ENCODE results near the gene TMEM219.

TMEM219 gene

DNA sequence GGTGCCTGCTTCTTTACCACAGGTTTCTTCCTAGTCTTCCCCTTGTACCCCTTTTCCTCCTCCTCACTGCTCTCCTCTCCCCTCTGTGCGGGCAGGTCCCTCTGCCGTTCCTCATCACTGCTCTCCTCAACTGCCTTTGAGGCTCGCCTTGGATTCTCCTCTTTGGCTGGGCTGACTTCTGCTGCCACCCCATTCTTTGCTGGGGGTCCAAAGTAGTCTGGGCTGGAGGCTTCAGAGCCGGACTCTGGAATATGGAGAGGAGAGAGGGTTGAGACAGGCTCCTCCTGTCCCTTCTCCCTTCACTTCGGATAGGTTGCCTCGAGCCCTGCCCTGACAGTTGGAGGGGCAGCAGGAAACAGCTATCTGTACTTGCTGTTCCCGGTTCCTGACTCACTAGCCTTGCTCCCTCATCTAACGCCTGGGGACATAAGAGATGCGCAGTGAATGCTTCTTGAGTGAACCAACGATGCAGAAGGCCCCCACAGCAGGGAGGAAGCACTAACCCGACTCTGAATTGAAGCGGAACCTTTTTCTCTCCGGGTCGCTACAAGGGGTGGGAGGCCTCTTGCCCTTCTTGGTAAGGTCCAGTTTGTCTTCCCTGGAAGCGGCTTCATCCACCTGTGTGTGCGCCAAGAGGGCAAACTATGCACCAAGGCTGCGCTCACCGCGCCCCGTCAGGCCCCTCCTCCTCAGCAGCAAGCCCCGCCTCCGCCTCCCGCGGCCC lies 32.9 kb downstream of the TMEM219 start:
- peak; percentile 55 for DNase-seq (ENCODE audit: extremely low read depth in 1 of 2, low read depth in 1 of 2)

DNA sequence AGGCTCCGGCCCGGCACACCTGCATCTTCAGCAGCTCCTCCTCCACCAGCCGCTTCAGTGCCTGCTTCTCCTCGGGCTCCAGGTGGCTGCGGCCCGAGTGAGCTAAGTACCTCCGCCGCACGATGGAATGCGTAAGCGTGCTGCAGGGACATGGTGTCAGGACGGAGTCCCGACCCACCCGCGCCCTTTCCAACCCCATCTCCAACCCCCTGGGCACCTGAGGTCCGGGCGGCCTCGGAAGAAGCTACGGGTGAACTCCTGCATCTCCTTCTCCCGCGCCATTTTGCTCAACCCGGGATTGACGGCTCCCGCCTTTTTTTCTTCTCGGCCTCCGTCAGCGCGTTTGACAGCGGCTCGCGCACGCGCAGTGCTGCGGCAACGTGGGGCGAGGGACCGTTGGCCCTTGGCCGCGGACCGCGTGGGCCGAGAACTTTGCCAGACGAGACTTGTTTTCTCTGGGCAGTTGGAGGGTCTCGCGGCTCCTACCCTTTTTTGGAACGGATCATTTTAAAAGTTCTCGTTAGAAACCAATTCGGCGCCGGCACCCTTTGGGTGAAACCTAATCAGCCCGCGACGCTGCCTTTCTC lies 33.5 kb downstream of the TMEM219 start, which contains the start of gene HIRIP3:
Gene HIRIP3, minus strand, starts transcription at position 294 of the 587 bp plus-strand sequence. Its CDS starts 12 bp downstream, at position 282.
- DNase-seq (ENCODE audit: extremely low read depth in 1 of 2, low read depth in 1 of 2): peak; percentile 73 to 81

DNA sequence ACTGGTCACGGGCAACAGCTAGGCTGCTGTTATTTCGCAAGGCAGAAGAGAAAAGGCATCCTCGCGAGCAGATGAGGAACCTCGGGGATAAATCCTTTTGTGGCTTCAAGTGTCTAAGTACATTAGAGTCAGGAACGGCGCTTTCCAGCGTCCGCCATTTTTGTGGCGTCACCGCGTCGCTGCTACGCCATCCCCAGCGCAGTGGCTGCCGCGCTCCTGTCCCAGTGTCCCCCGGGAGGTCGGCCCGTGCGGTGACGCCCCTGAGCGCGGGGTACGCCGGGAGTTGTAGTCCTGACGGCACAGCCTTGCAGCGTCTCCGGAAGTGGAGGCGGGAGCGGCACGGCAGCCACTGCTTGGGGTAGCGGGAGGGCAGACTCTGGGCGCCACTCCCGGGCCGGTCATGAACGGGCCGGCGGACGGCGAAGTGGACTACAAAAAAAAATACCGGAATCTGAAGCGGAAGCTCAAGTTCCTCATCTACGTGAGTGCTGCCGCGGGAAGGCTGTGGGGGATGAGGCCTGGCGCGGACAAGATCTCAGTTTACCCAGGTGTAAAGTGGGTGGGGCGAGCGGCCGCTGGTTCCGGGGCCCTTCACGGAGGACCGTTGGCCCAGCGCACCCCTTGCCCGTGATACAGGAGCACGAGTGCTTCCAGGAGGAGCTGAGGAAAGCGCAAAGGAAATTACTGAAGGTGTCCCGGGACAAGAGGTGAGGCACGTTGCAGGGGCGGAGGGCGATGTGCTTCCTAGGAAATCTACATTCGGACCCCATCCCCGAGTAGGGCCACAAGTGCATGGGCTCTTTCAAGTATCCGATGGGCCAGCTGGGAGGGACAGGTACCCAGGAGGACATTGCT lies 34.3 kb downstream of the TMEM219 start, which contains the start of gene INO80E:
Gene INO80E, plus strand, starts transcription at position 331 of the 855 bp plus-strand sequence. Its CDS starts 70 bp downstream, at position 401.
- DNase-seq (ENCODE audit: extremely low read depth in 1 of 2, low read depth in 1 of 2): peak; percentile 99

DNA sequence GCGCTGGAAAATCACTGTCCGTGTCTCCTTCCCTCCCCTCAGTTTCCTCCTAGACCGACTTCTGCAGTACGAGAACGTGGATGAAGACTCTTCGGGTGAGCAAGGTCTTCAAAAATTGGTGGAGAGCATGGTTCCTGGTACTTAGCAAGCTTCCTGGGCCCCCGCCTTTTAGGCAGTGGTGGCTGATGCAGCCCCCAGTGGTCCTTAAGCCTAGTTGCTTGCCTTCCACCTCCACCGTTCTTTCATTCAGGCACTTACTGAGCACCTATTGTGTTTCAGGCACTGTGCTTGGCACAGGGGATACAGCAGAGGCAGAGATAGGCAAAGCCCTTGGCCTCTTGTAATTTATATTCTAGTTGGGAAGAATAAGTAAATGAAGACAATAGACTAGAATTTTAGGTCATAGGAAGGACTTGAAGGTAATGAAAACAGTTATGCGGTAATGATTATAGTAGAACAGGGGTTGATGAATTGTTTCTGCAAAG lies 34.9 kb downstream of the TMEM219 start:
- DNase-seq (ENCODE audit: extremely low read depth in 1 of 2, low read depth in 1 of 2): no peak

DNA sequence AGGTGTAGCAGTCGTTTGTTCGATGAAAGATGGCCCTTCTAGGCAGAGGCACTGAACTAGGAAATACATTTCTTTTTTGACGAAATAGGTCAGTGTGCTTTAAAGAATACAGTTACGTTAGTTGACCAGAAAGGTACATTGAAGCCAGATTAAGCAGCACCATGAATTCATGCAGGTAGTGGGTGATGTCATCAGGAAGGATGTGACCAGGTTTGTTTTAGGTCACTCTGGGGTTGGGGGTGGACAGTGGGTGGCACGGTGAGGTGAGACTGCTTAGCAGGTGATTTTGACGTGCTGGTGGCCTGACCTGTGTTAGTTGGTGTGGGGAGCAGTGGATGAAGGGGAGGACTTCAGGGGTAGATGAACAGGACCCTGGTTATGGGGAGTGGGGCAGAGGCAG lies 37.7 kb downstream of the TMEM219 start:
- no peak for DNase-seq (ENCODE audit: extremely low read depth in 1 of 2, low read depth in 1 of 2)

DNA sequence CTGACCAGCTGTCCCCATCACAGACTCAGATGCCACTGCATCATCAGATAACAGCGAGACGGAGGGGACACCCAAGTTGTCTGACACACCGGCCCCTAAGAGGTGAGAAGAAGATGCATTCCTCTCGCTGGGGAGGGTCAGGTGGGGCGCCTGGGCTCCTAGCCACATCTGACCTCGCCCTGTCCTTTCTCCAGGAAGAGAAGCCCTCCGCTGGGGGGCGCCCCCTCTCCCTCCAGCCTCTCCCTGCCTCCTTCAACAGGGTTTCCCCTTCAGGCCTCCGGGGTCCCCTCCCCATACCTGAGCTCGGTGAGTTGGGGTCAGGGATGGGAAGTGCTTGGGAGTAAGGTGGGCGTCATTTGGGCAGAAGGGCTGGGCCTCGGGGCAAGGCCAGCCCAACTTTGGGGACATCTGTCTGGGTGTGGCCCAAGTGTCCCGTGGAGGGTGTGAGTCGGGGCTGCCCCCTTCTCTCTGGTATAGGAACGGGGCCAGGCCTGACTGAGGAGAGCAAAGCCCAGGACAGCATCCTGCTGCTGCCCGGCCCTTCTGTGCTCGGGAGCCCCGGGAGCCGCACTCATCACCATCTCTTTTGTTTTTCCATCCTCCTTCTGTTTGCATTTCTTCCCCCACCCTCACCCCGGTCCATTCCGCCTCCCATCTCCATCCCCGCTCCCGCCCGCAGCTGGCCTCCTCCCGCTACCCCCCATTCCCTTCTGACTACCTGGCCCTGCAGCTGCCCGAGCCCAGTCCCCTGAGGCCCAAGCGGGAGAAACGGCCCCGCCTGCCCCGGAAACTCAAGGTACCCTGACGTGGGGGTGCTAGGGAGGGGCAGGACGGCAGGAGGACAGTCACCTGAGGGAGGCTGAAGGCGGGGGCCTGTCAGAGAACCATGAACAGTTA lies 39.1 kb downstream of the TMEM219 start:
- no peak for DNase-seq (ENCODE audit: extremely low read depth in 1 of 2, low read depth in 1 of 2)

DNA sequence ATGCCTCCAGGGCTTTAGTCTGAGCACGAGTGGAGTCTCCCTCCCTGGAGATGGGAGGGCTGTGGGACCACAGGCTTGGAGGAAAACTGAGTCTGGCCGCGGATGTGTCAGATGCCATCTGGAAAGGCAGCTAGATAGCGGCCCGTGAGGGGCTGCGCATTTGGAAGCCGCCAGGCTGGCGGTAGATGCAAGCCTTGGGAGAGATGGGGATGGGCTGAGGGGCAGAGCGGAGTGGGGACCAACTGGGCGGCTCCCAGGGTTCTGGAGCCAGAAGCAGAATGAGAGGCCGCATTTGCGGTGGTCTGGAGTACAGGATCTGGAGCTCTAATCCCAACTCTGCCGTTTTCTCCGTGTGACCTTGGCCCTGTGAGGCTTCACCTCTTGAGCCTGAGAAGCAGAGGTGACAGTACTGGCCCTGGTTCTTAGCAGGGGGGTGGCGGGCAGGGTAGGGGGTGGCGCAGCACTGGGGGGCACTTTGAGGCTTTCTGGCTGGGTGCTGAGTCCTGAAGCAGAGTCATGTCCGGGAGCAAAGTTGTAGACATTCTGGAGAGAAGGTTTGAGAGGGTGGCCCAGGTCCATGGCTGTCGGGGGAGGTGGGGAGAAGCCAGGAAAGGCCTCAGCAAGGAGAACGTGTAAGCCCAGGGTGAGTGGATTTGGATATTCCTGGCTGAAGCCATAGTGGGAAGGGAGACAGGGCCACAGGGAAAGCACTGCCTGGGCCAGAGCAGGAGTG lies 40.9 kb downstream of the TMEM219 start:
- DNase-seq (ENCODE audit: extremely low read depth in 1 of 2, low read depth in 1 of 2): no peak

DNA sequence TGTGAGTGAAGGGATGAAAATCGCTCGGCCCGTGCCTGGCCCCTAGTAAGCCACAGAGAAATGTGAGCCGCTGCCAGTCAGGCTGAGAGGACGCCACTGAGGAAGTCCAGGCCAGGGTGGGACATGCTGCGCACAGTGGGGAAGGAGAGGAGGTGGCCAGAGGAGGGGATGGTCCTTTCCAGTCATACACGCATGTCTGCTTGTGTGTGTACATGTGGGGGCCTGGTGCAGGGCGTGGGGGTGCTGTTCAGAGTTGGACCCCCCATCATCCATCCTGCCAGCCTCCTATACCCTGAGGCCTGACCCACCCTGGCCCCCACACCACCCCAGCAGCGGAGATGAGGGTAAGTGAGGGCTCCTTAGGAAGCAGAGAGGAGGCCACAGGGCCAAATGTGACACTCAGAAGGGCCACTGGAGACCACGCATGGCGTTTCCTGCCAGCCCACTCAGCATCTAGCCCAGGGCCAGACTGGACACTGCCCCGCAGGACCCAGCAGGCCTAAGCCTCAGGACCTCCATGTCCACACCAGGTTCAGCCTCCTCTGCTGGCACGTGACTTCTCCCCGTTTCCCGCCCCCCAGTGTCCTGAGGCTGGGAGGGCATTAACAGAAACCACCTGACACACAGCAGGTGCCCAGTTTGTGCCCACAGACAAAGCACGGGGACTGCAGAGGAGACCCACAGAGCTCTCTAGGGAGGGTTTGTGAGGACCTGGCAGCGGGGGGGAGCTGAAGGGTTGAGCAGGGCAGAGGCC lies 42.0 kb downstream of the TMEM219 start:
- DNase-seq (ENCODE audit: extremely low read depth in 1 of 2, low read depth in 1 of 2): no peak

DNA sequence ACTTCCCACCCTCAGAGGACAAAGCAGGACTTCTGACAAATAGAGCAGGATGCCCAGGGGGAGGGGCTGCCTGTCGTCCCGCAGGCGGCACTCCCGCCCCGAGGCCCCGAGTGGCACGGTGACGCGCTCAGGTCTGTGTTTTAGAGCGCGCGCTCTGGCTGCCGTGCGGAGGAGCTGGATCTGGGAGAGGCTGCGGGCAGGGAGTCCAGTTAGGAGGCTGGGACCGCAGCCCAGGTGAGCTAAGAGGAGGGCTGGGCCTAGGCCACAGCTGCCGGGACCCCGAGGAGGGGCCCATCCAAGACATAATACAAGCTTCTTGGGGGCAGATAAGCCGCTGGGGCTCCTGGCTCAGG lies 42.5 kb downstream of the TMEM219 start:
- DNase-seq (ENCODE audit: extremely low read depth in 1 of 2, low read depth in 1 of 2): no peak

DNA sequence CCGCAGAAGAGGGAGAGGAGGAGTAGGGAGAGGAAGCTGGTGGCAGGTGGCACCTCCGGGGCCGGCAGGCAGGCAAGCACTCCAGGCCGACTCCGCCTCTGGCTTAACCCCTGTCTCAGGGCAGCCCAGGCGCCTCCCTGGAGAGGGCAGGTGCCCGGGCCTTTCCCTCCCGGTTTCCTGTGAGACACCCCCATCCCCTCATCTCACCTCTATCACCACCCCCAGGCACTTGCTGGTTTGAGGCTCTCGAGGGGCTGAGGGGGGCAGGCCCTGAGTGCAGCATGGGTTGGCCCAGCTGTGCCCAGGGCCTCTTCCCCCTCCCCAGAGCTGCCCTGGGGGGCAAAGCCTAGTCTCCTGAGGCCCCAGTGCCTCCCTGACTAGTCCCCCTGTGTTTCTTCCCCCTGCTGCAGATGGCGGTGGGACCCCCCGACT lies 42.9 kb downstream of the TMEM219 start:
- no peak for DNase-seq (ENCODE audit: extremely low read depth in 1 of 2, low read depth in 1 of 2)

DNA sequence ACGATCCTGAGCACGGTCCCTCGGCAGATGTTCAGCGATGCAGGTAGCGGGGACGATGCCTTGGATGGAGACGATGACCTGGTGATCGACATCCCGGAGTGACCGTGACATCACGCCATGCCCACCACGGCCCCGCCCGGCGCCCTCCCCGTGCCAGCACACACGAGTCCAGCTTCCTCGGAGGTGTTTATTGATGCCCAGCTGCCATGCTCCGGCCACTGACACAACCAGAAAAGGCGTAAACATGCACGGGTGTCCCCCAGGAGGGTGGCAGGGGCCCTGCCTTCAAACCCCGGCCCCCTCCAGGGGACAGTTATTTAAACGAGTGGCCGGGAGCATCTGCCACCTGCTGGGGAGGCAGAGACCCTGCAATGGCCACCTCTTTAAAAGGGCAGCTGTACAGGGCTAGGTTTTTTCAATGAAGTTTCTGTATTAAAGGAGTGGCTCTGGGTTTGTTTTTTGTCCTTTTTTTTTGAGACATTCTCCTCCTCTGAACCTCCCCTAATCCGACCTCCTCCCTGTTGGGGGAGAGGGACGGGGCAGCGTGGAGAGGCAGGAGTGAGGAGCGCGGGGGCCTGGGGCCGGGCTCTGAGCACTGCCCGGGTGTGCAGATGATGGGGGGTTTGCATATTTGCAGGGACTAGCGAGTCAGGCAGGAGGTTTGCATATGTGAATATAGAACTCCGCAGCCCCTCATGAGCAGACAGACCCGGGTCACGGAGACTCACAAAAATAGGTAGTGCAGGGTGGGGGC lies 43.6 kb downstream of the TMEM219 start:
- no peak for DNase-seq (ENCODE audit: extremely low read depth in 1 of 2, low read depth in 1 of 2)

DNA sequence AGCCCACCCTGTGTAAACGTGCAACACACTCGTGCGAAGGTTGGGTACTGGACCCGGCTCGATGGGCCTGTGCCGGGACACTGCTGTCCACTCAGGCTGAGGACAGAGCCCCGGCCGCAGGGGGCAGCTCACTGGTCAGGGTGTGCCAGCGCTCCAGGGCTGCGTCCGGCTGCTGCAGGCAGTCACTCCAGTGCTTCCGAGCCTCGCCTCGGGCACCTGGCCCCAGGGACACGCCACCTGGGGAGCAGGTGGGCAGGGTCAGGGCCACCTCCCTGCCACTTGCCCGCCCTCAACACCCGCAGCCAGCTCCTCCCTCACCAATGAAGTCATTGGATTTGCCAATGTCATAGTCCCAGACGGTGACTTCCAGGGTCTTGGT lies 44.2 kb downstream of the TMEM219 start:
- DNase-seq (ENCODE audit: extremely low read depth in 1 of 2, low read depth in 1 of 2): no peak

DNA sequence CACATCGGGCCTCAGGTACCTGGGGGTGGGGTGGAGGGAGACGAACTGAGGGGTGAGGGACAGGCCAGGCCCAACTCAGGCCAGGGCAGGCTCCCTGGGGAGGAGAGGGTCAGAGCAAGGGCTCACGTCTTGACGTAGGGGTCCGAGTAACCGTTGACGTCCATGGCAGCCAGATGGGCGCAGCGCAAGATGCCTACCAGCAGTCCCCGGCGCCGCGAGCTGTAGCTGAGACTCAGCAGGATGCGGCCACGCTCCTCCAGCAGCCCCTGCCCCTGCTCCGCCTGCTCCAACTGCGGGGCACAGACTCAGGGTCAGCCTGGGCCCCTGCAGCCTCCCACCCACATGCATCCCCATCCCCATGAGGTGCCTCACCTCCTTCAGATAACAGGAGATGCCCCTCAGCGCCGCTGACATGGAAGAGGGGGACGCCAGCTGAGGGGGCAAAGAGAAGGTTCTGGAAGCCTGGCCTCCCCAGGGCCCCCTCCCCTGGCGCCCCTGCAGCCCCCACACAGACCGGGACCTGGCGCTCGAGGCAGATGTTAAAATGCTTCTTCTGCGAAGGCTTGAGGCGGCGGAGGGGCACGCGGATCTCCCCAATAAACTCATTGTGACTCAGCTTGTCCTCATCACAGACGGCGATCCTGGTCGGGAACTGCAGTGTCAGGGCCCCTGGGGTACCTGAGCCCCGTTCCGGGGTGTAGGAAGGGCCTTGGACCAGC lies 44.9 kb downstream of the TMEM219 start:
- no peak for DNase-seq (ENCODE audit: extremely low read depth in 1 of 2, low read depth in 1 of 2)

DNA sequence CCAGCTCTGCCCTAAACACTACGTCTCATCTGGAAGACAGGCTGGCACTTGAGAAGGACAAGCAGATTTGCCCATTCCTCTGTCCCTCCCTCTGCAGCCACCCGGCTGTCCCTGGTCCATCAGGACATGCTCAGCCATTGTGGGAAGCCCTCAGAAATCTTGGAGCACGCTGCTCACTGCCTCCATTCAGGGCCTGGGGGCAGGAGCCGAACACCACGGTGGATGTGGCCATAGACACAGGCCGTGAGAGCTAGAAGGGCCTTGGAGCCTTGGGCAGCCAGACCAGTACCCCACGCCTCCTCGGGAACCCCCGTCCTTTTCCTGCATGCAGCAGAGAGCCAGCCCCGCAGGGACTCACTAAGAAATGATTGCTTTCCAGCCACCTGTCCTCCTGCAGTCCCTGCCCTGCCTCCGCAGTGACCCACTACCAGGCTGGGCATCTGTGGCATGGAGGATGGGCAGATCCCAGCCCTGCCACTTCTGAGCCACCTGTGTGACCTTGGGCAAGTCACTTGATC lies 45.6 kb downstream of the TMEM219 start:
- DNase-seq (ENCODE audit: extremely low read depth in 1 of 2, low read depth in 1 of 2): no peak

DNA sequence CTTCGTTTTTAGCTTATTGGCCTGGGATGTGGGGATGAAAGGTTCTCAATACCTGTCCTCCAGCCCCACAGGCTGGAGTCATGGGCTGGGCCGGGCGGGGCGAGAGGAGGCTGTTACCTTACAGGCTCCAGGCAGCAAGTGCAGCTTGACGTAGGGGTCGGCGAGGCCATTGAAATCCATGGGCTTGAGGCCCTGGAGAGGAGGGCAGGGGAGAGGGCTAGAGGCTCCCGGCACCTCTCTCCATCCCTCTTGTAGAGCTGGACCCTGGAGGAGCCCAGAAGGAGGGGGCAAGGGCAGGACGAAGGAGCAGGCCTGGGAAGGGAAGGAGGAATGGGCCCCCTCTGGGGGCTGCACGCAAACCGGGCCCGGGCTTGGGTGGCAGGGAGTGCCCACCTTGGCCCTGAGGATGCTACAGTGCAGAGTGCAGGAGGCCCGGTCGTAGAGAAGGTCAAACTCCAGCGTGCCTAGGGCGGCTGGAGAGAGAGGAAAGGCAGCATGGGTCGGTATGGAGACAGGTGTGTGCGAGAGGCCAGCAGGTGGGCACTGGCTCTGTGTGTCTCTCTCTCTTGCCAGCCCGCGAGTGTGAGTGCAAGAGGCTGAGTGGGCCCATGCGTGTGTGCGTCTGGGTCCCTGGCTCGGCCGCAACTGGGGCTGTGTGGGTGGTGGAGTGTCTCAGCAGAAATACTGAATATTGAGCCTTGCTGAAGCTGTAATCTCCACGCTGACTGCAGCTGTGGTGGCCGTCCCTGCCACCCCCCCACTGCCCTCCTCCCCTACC lies 47.4 kb downstream of the TMEM219 start:
- no peak for DNase-seq (ENCODE audit: extremely low read depth in 1 of 2, low read depth in 1 of 2)

DNA sequence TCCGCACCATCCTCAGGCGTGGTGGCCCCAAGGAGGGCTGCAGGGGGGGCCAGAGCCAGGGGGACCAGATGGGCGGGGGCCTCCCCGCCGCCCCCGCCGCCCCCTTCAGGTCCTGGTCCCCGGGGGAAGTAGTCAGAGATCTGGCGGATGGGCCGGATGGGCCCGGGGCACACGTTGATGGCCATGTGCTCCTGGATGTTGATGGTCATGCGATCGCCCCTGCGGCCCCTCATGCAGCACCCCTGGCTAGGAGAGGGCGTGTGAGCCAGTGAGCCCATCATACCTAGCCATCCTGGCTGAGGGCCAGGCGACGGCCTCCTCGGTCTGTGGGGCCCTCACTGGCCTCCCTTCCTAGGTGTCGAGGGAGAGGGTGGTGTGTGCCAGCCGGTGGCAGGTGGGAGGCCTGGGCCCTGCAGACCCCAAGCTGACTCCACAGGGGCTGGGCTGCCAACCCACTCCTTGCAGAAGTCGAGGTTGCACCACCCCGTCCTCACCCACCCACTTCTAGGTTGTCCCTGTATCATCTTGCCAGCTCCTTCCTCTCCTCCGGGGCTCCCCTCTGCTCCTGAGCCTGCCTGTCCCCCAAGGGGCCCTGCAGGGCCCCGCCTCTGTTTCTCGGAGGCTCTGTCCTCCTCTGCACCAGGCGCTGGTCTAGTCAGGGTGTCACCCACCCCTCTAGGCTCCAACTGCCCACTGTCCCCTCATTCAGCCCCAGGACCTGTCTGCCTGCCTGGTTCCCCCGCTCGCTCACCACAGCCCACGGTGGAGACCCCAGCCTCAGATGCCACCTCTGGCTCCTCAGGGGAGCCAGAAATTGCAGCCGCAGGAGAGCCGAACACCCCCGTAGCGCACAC lies 48.3 kb downstream of the TMEM219 start:
- DNase-seq (ENCODE audit: extremely low read depth in 1 of 2, low read depth in 1 of 2): no peak
